Astrocyte (in vitro differentiated cells and primary cell): Measurements from ENCODE around the gene RBM20.

Experiments
- CTCF ChIP-seq: IDR thresholded peaks from 2 replicates; pipeline ENCODE4 v1.5.1; 2011; ENCODE audit warnings: low read depth, mild to moderate bottlenecking, inconsistent platforms, low read length, moderate library complexity; ENCODE audit not compliant: insufficient read depth
- EZH2 ChIP-seq: IDR thresholded peaks from 2 replicates; pipeline ENCODE4 v1.6.1; 2012; ENCODE audit warnings: mild to moderate bottlenecking, low read length, inconsistent platforms; ENCODE audit not compliant: insufficient read depth

GRCh38 chr10:110872145-110872983, 228.2 kb downstream of the RBM20 start:
- TF ChIP-seq CTCF, result no peak
- no peak for TF ChIP-seq EZH2
